GM18508 (cell line): ENCODE data around the gene EGFLAM.
"Not testable (repeated sequence)": the region's sequence is repeated elsewhere in the genome, so short reads cannot be mapped to it uniquely, and the experiment has no call there.

Experiments
- ATAC-seq: cut with Tn5 transposase; IDR thresholded peaks from one replicate; pipeline ENCODE4 v1.9.1; 2021; ENCODE audit warnings: moderate number of reproducible peaks; ENCODE audit not compliant: insufficient read depth, unreplicated experiment

The EGFLAM gene

GRCh38 chr5:38321978-38322377 is 63.6 kb downstream of the EGFLAM start:
- no peak for ATAC-seq

GRCh38 chr5:38323645-38324295 is 65.4 kb downstream of the EGFLAM start:
- ATAC-seq: no peak

- ATAC-seq: no peak
These were observed 70.9 kb downstream of the EGFLAM start for GRCh38 chr5:38329132-38329715.

GRCh38 chr5:38330207-38330606 is 71.8 kb downstream of the EGFLAM start:
- no peak for ATAC-seq

GRCh38 chr5:38331831-38332230 is 73.5 kb downstream of the EGFLAM start:
- no peak for ATAC-seq

- not testable (repeated sequence) for ATAC-seq
These were observed 74.8 kb downstream of the EGFLAM start for GRCh38 chr5:38333181-38333580.

GRCh38 chr5:38338455-38338854 is 80.1 kb downstream of the EGFLAM start:
- no peak for ATAC-seq

- ATAC-seq: no peak
These were observed 81.1 kb downstream of the EGFLAM start for GRCh38 chr5:38339446-38339845.

GRCh38 chr5:38341056-38341455 is 82.7 kb downstream of the EGFLAM start:
- ATAC-seq: no peak

GRCh38 chr5:38341641-38342040 is 83.3 kb downstream of the EGFLAM start:
- ATAC-seq: no peak

- no peak for ATAC-seq
These were observed 83.9 kb downstream of the EGFLAM start for GRCh38 chr5:38342261-38342660.

GRCh38 chr5:38344891-38345290 is 86.5 kb downstream of the EGFLAM start:
- no peak for ATAC-seq

- ATAC-seq: no peak
These were observed 88.2 kb downstream of the EGFLAM start for GRCh38 chr5:38346593-38346992.

GRCh38 chr5:38347040-38347763 is 88.8 kb downstream of the EGFLAM start:
- no peak for ATAC-seq

- ATAC-seq: no peak
These were observed 89.5 kb downstream of the EGFLAM start for GRCh38 chr5:38347896-38348295.

- ATAC-seq: no peak
These were observed 102.1 kb downstream of the EGFLAM start for GRCh38 chr5:38360323-38361061.

- ATAC-seq: no peak
These were observed 104.4 kb downstream of the EGFLAM start for GRCh38 chr5:38362713-38363112.

- ATAC-seq: no peak
These were observed 106.5 kb downstream of the EGFLAM start for GRCh38 chr5:38364825-38365224.

GRCh38 chr5:38367410-38367809 is 109.1 kb downstream of the EGFLAM start:
- no peak for ATAC-seq

GRCh38 chr5:38367966-38368365 is 109.6 kb downstream of the EGFLAM start:
- ATAC-seq: no peak

- ATAC-seq: no peak
These were observed 111.3 kb downstream of the EGFLAM start for GRCh38 chr5:38369692-38370091.
